Testis (tissue), 3 donors: ENCODE results near the gene ADCK2. TPM values are rescaled to one million over a fixed set of nuclear protein-coding genes. Genes with fewer than 3 reads are reported as not detected.
"Not testable (repeated sequence)": the region's sequence is repeated elsewhere in the genome, so short reads cannot be mapped to it uniquely, and the experiment has no call there.

Experiments used
- DNase-seq: peaks from one replicate; pipeline ENCODE4 v3.0.0-alpha.2; 2019
- H3K27ac ChIP-seq, 2 donors: fragments of 200-600 bp; sonication (generic); one replicate each; pipeline ENCODE4 v1.5.1; 2019
- H3K27me3 ChIP-seq: fragments of 200-600 bp; sonication (generic); one replicate; pipeline ENCODE4 v1.5.1; 2019
- H3K36me3 ChIP-seq: fragments of 200-600 bp; sonication (generic); one replicate; pipeline ENCODE4 v1.5.1; 2017; ENCODE audit warnings: low read depth; ENCODE audit errors: missing control alignments
- H3K4me1 ChIP-seq: fragments of 200-600 bp; sonication (generic); one replicate; pipeline ENCODE4 v1.5.1; 2019
- H3K4me3 ChIP-seq, 2 donors: fragments of 200-600 bp; sonication (generic); one replicate each; pipeline ENCODE4 v1.5.1; 2017 to 2019
- H3K9me3 ChIP-seq: fragments of 200-600 bp; sonication (generic); one replicate; pipeline ENCODE4 v1.5.1; 2017
- POLR2A ChIP-seq: fragments of 450-650 bp; IDR thresholded peaks from one replicate; pipeline ENCODE4 v1.6.1; 2017; ENCODE audit warnings: antibody characterized with exemption, mild to moderate bottlenecking, moderate library complexity
- WGBS, 2 donors: methylation state at CpG; one replicate each; pipeline ENCODE4 v1.1.5; 2018; 5-methylcytosine and 5-hydroxymethylcytosine counted together
- intact Hi-C: fragments of 100-400 bp; cut with DNase I; formaldehyde crosslinking; loops from one replicate; pipeline ENCODE4 v1.15.1; 2023; ENCODE audit warnings: low total_unique reads
- polyA plus RNA-seq: library from polyadenylated mRNA; stranded (reverse); fragments of 350-450 nt; fragmentation: Illumina TruSeq; extraction: RNeasy Lipid Tissue Mini Kit (QIAGEN cat#74804); gene quantifications from one replicate; pipeline ENCODE4 v1.2.3, GENCODE V29; 2014; ENCODE audit warnings: low read depth, low replicate concordance; ENCODE audit not compliant: insufficient read depth
- total RNA-seq, 2 donors: library from RNA; depleted of rRNA; stranded (reverse); fragments of >200 nt; gene quantifications; one replicate each; pipeline ENCODE4 v1.2.3, GENCODE V29; 2016
- TF ChIP-seq, protein P1 (sequence below), 3 experiments: fragments of 450-650 bp in 2 of 3; fragments of 200-600 bp in 1 of 3; sonication (generic) in 1 of 3; IDR thresholded peaks; one replicate each; pipeline ENCODE4 v1.5.1; 2016 to 2019; ENCODE audit warnings: antibody characterized with exemption in 3 of 3, mild to moderate bottlenecking in 2 of 3, moderate library complexity in 1 of 3

Gene ADCK2
- total and polyA plus RNA-seq, 3 donors from 2014 or later: 12.9 to 21.2 (median 20.4) TPM

DNA sequence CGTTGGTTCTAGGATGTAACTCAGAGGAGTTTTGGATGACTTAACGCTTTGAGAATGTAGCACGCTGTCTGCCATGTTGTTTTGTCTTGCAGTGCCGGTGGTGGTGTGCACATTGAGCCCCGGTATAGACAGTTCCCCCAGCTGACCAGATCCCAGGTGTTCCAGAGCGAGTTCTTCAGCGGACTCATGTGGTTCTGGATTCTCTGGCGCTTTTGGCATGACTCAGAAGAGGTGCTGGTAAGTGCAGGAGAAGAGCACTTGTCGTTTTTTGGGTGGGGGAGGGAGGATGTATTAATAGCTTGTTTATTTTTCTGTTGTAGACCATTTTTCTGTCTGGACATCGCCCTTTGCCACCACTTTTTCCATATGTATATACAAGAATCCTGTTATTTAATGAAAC lies 30.0 kb downstream of the ADCK2 start:
- intact Hi-C loops: no loop called here
- Histone ChIP-seq H3K27me3 (no peaks in the 10 kb centered on the region), H3K4me3 (no peak overlapping the region), H3K4me1 (peaks cover 9% of the 10 kb centered on the region), H3K9me3 (no peaks in the 10 kb centered on the region), H3K36me3 (no peaks in the 10 kb centered on the region), H3K27ac (no peak overlapping the region)
- WGBS, 2 donors: 89 to 90% methylated on average over 10 of the region's 10 CpGs
- no peak for TF ChIP-seq POLR2A
- TF ChIP-seq, protein P1, sequence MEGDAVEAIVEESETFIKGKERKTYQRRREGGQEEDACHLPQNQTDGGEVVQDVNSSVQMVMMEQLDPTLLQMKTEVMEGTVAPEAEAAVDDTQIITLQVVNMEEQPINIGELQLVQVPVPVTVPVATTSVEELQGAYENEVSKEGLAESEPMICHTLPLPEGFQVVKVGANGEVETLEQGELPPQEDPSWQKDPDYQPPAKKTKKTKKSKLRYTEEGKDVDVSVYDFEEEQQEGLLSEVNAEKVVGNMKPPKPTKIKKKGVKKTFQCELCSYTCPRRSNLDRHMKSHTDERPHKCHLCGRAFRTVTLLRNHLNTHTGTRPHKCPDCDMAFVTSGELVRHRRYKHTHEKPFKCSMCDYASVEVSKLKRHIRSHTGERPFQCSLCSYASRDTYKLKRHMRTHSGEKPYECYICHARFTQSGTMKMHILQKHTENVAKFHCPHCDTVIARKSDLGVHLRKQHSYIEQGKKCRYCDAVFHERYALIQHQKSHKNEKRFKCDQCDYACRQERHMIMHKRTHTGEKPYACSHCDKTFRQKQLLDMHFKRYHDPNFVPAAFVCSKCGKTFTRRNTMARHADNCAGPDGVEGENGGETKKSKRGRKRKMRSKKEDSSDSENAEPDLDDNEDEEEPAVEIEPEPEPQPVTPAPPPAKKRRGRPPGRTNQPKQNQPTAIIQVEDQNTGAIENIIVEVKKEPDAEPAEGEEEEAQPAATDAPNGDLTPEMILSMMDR (IDR thresholded peaks at IDR 0.05): no peak
- DNase-seq: no peak

DNA sequence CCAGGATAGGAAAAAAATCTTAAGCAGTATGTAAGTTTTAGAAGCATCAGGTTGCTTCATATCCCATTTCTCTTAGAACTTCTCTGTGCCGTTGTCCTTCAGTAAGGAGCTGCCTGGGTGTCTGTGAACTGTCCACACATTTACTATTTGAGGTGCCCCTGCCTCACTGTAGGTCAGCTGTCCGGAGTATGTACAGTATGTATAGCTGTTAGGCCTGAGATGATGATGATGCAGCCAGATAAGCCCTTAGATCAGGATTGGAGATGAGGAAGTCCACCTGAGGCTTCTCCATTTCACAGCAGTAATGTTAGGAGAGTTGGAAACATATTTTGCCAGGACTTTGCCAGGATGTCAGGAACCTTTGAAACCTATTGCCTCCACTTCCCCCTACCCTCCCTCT lies 31.5 kb downstream of the ADCK2 start:
- no peaks in the 10 kb centered on the region for H3K9me3 ChIP-seq
- TF ChIP-seq POLR2A: no peak
- TF ChIP-seq, protein P1 (IDR thresholded peaks at IDR 0.05): no peak
- intact Hi-C loops: no loop called here
- no peak overlapping the region for H3K27ac ChIP-seq
- H3K36me3 ChIP-seq: no peaks in the 10 kb centered on the region
- H3K27me3 ChIP-seq: no peaks in the 10 kb centered on the region
- no peaks in the 10 kb centered on the region for H3K4me1 ChIP-seq
- 86 to 100% methylated on average over 2 of the region's 2 CpGs for WGBS, 2 donors
- H3K4me3 ChIP-seq: no peak overlapping the region
- DNase-seq: no peak

DNA sequence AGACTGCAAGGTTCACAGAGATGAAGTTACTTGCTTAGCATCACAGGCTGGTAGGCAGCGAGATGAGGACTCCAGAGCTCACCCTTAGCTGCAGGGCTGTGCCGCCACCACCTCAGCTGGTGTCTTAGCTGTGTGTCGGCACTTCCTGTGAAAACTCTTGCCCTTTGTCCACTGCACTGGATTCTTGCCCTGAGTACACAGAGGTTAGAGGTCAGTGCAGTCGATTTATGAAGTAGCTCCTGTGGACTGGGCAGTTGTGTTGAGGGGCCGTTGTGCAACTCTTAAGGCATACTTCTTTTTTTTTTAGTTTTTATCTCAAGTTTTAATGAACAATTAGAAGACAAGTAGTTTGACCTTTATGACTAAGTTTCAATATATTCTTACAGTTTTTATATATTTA lies 34.4 kb downstream of the ADCK2 start:
- WGBS, 2 donors: 81 to 87% methylated on average over 5 of the region's 5 CpGs
- intact Hi-C loops: no loop called here
- TF ChIP-seq, protein P1 (IDR thresholded peaks at IDR 0.05): no peak
- TF ChIP-seq POLR2A: no peak

DNA sequence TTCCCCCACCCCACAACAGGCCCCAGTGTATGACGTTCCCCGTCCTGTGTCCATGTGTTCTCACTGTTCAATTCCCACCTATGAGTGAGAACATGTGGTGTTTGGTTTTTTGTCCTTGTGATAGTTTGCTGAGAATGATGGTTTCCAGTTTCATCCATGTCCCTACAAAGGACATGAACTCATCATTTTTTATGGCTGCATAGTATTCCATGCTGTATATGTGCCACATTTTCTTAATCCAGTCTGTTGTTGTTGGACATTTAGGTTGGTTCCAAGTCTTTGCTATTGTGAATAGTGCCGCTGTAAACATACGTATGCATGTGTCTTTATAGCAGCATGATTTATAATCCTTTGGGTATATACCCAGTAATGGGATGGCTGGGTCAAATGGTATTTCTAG lies 36.0 kb downstream of the ADCK2 start:
- 95% methylated on average over 4 of the region's 4 CpGs for WGBS, 2 donors

More for the DNA sequence above, 34.4 kb downstream of the ADCK2 start:
- H3K36me3 ChIP-seq: no peaks in the 10 kb centered on the region
- no peak overlapping the region for H3K4me3 ChIP-seq
- no peaks in the 10 kb centered on the region for H3K9me3 ChIP-seq
- H3K4me1 ChIP-seq: no peaks in the 10 kb centered on the region
- no peak for DNase-seq
- no peaks in the 10 kb centered on the region for H3K27me3 ChIP-seq
- no peak overlapping the region for H3K27ac ChIP-seq

DNA sequence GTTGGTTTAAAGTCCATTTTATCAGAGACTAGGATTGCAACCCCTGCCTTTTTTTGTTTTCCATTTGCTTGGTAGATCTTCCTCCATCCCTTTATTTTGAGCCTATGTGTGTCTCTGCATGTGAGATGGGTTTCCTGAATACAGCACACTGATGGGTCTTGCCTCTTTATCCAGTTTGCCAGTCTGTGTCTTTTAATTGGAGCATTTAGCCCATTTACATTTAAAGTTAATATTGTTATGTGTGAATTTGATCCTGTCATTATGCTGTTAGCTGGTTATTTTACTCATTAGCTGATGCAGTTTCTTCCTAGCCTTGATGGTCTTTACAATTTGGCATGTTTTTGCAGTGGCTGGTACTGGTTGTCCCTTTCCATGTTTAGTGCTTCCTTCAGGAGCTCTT lies 39.6 kb downstream of the ADCK2 start:
- intact Hi-C loops, DNase-seq, H3K36me3 ChIP-seq, H3K9me3 ChIP-seq, H3K27ac ChIP-seq, H3K4me3 ChIP-seq, H3K4me1 ChIP-seq, H3K27me3 ChIP-seq: not testable (repeated sequence)

More for the DNA sequence above, 36.0 kb downstream of the ADCK2 start:
- H3K27me3 ChIP-seq, intact Hi-C loops, H3K27ac ChIP-seq, H3K4me1 ChIP-seq, DNase-seq, H3K9me3 ChIP-seq, H3K36me3 ChIP-seq, H3K4me3 ChIP-seq: not testable (repeated sequence)

DNA sequence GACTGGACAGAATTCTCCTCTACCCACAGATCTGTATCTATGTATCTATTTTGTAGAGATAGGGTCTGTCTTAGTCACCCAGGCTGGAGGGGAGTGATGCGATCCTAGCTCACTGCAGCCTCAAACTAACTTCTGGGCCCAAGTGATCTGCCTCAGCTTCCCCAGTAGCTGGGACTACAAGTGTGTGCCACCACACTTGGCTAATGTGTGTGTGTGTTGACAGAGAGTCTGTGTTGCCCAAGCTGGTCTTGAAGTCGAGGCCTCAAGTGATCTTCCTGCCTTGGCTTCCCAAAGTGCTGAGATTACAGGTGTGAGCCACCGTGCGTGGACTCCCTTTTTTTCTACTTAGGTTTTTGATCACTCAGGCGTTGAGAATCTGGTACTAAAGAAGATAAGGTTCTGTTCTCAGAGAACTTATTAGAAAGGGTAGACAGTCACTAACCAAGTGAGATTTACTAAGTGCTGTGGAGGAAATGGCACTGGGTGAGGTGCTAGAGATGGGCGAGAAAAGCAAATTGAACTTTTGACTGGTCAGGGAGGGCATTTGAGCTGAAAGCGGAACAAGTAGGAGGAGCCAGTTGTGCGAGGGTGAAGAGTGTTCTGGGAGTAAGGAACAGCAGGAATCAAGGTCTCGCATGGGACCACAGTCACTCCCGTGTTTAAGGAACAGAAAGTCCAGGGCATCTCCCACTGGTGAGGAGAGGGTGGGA lies 41.7 kb downstream of the ADCK2 start:
- no peaks in the 10 kb centered on the region for H3K27me3 ChIP-seq
- no peaks in the 10 kb centered on the region for H3K9me3 ChIP-seq
- H3K4me1 ChIP-seq: no peaks in the 10 kb centered on the region
- no peak for DNase-seq
- intact Hi-C loops: no loop called here
- no peak for TF ChIP-seq POLR2A
- TF ChIP-seq, protein P1 (IDR thresholded peaks at IDR 0.05): no peak
- H3K27ac ChIP-seq: no peak overlapping the region
- H3K4me3 ChIP-seq: no peak overlapping the region
- no peaks in the 10 kb centered on the region for H3K36me3 ChIP-seq
- 90 to 92% methylated on average over 10 of the region's 10 CpGs for WGBS, 2 donors
